Liver (tissue), 9 donors: ENCODE measurements around the gene SYT13. TPM values are rescaled to one million over a fixed set of nuclear protein-coding genes. Genes with fewer than 3 reads are reported as not detected.

Source experiments
- DNase-seq: peaks from one replicate; pipeline ENCODE4 v3.0.0-alpha.2; 2017; ENCODE audit warnings: low spot score
- H3K27ac ChIP-seq, 2 donors: one replicate each; pipeline ENCODE4 v1.7.0; 2013; ENCODE audit warnings: inconsistent platforms in 2 of 2, low read length in 2 of 2, control low read depth in 1 of 2, low read depth in 1 of 2, mild to moderate bottlenecking in 1 of 2
- H3K27me3 ChIP-seq, 4 donors: one replicate each; pipeline versions ENCODE4 v1.6.1 to v1.7.0; 2013; ENCODE audit warnings: low read length in 3 of 4, inconsistent platforms in 1 of 4, mild to moderate bottlenecking in 1 of 4, moderate library complexity in 1 of 4; ENCODE audit not compliant: control insufficient read depth in 4 of 4, insufficient read depth in 4 of 4
- H3K36me3 ChIP-seq, 4 donors: one replicate each; pipeline versions ENCODE4 v1.6.1 to v1.7.0; 2013; ENCODE audit warnings: low read length in 3 of 4, mild to moderate bottlenecking in 3 of 4, low read depth in 1 of 4, moderate library complexity in 1 of 4; ENCODE audit not compliant: control insufficient read depth in 4 of 4, insufficient read depth in 3 of 4
- H3K4me1 ChIP-seq, 4 donors: one replicate each; pipeline versions ENCODE4 v1.6.1 to v1.7.0; 2013; ENCODE audit warnings: low read length in 3 of 4, mild to moderate bottlenecking in 3 of 4, moderate library complexity in 1 of 4; ENCODE audit not compliant: control insufficient read depth in 4 of 4, insufficient read depth in 4 of 4
- H3K4me3 ChIP-seq, 3 donors: one replicate each; pipeline versions ENCODE4 v1.6.1 to v1.7.0; 2013; ENCODE audit warnings: low read length in 3 of 3, control low read depth in 1 of 3, low read depth in 1 of 3, mild to moderate bottlenecking in 1 of 3
- H3K9ac ChIP-seq, 2 donors: one replicate each; pipeline ENCODE4 v1.7.0; 2013; ENCODE audit warnings: low read length in 2 of 2, mild to moderate bottlenecking in 2 of 2, moderate library complexity in 2 of 2, control low read depth in 1 of 2, low read depth in 1 of 2
- H3K9me3 ChIP-seq, 4 donors: one replicate each; pipeline versions ENCODE4 v1.6.1 to v1.7.0; 2013; ENCODE audit warnings: low read length in 3 of 4; ENCODE audit not compliant: control insufficient read depth in 4 of 4
- ATF3 ChIP-seq: IDR thresholded peaks from 2 replicates; pipeline ENCODE4 v1.6.1; 2016; ENCODE audit warnings: antibody characterized with exemption
- CTCF ChIP-seq: fragments of 150-350 bp; IDR thresholded peaks from 2 replicates; pipeline ENCODE4 v1.5.1; 2017; ENCODE audit warnings: improper control_type of control experiment, low read depth, low read length; ENCODE audit not compliant: missing input control
- EGR1 ChIP-seq, 2 donors: IDR thresholded peaks; 2 replicates each; pipeline ENCODE4 v1.6.1; 2016 to 2018; ENCODE audit warnings: antibody characterized with exemption in 2 of 2, low read depth in 2 of 2
- FOXA1 ChIP-seq: IDR thresholded peaks from 2 replicates; pipeline ENCODE4 v1.6.1; 2016; ENCODE audit warnings: antibody characterized with exemption
- FOXA2 ChIP-seq: IDR thresholded peaks from 2 replicates; pipeline ENCODE4 v1.6.1; 2016; ENCODE audit warnings: antibody characterized with exemption
- GABPA ChIP-seq, 2 donors: IDR thresholded peaks in 1 of 2; conservative IDR thresholded peaks in 1 of 2; 2 replicates each; pipeline ENCODE4 v1.6.1; 2016; ENCODE audit warnings: antibody characterized with exemption in 2 of 2, mild to moderate bottlenecking in 1 of 2, moderate library complexity in 1 of 2
- HNF4A ChIP-seq, 2 donors: conservative IDR thresholded peaks; 2 replicates each; pipeline ENCODE4 v1.6.1; 2016; ENCODE audit warnings: antibody characterized with exemption in 2 of 2, mild to moderate bottlenecking in 2 of 2
- HNF4G ChIP-seq: IDR thresholded peaks from 2 replicates; pipeline ENCODE4 v1.6.1; 2016; ENCODE audit warnings: antibody characterized with exemption
- JUND ChIP-seq, 2 donors: IDR thresholded peaks; 2 replicates each; pipeline ENCODE4 v1.6.1; 2016; ENCODE audit warnings: antibody characterized with exemption in 2 of 2
- MAX ChIP-seq: IDR thresholded peaks from 2 replicates; pipeline ENCODE4 v1.6.1; 2016; ENCODE audit warnings: antibody characterized with exemption
- NR2F2 ChIP-seq: IDR thresholded peaks from 2 replicates; pipeline ENCODE4 v1.6.1; 2016; ENCODE audit warnings: antibody characterized with exemption
- RAD21 ChIP-seq, 2 donors: IDR thresholded peaks; 2 replicates each; pipeline ENCODE4 v1.6.1; 2016; ENCODE audit warnings: antibody characterized with exemption in 2 of 2, mild to moderate bottlenecking in 2 of 2
- REST ChIP-seq: IDR thresholded peaks from 2 replicates; pipeline ENCODE4 v1.6.1; 2016; ENCODE audit warnings: antibody characterized with exemption, mild to moderate bottlenecking
- RXRA ChIP-seq, 2 donors: IDR thresholded peaks; 2 replicates each; pipeline ENCODE4 v1.6.1; 2017 to 2018; ENCODE audit warnings: antibody characterized with exemption in 2 of 2, mild to moderate bottlenecking in 1 of 2
- SP1 ChIP-seq: IDR thresholded peaks from 2 replicates; pipeline ENCODE4 v1.6.1; 2018; ENCODE audit warnings: antibody characterized with exemption, mild to moderate bottlenecking
- TAF1 ChIP-seq: conservative IDR thresholded peaks from 2 replicates; pipeline ENCODE4 v1.6.1; 2016; ENCODE audit warnings: antibody characterized with exemption, mild to moderate bottlenecking
- YY1 ChIP-seq: IDR thresholded peaks from 2 replicates; pipeline ENCODE4 v1.6.1; 2016; ENCODE audit warnings: antibody characterized with exemption, mild to moderate bottlenecking
- ZBTB33 ChIP-seq: IDR thresholded peaks from 2 replicates; pipeline ENCODE4 v1.6.1; 2016; ENCODE audit warnings: antibody characterized with exemption
- WGBS: extraction: QIAGEN DNeasy Blood & Tissue Kit; methylation state at CpG from one replicate; pipeline ENCODE4 v1.1.7; 2013; 5-methylcytosine and 5-hydroxymethylcytosine counted together
- polyA plus RNA-seq, 2 donors: library from polyadenylated mRNA; stranded (reverse) in 1 of 2; unstranded in 1 of 2; fragments of 200-250 nt in 1 of 2; fragments of >200 nt in 1 of 2; fragmentation: Nextera tagmentation in 1 of 2; extraction: Ambion mirVana in 1 of 2; gene quantifications; one replicate each; pipeline versions ENCODE4 v1.2.1 to v1.2.3, GENCODE V29; 2013 to 2015
- total RNA-seq, 2 donors: library from RNA; depleted of rRNA; stranded (reverse); fragments of >200 nt; gene quantifications; one replicate each; pipeline ENCODE4 v1.2.3, GENCODE V29; 2014
- donor health status: healthy.
- donor health status: healthy.
- donor health status: healthy.
- donor health status: healthy.
- donor health status: healthy.

Gene SYT13
- total and polyA plus RNA-seq, 4 donors = 0.05 to 0.33 (median 0.14) TPM

GRCh38 chr11:45208135-45208534 lies 78.0 kb downstream of the SYT13 start:
- Histone ChIP-seq H3K27me3 (no peaks in the 10 kb centered on the region), H3K9ac (no peak overlapping the region), H3K9me3 (no peaks in the 10 kb centered on the region), H3K27ac (no peak overlapping the region), H3K4me1 (no peaks in the 10 kb centered on the region), H3K36me3 (peaks cover 0 to 10% (median 2%) of the 10 kb centered on the region in 4 donors), H3K4me3 (no peak overlapping the region)
- TF ChIP-seq RXRA (IDR thresholded peaks at IDR 0.05) = no peak
- TF ChIP-seq SP1 = no peak
- TF ChIP-seq FOXA1 = no peak
- no peak for TF ChIP-seq ZBTB33
- DNase-seq = no peak
- 83% methylated on average over 8 of the region's 8 CpGs for WGBS

GRCh38 chr11:45205978-45206377 lies 80.2 kb downstream of the SYT13 start:
- Histone ChIP-seq H3K9me3 (no peaks in the 10 kb centered on the region), H3K27ac (no peak overlapping the region), H3K27me3 (no peaks in the 10 kb centered on the region), H3K4me1 (no peaks in the 10 kb centered on the region), H3K9ac (no peak overlapping the region), H3K36me3 (peaks cover 0 to 8% (median 1%) of the 10 kb centered on the region in 4 donors), H3K4me3 (no peak overlapping the region)
- 84% methylated on average over 7 of the region's 7 CpGs for WGBS
- DNase-seq = no peak
- TF ChIP-seq REST = no peak
- TF ChIP-seq YY1 = no peak
- no peak for TF ChIP-seq SP1
- TF ChIP-seq HNF4A (conservative IDR thresholded peaks at IDR 0.05) = no peak
- TF ChIP-seq HNF4G = no peak
- no peak for TF ChIP-seq GABPA (IDR thresholded peaks at IDR 0.05 in 1 of 2, conservative IDR thresholded peaks at IDR 0.05 in 1 of 2)
- TF ChIP-seq MAX = no peak
- TF ChIP-seq NR2F2 = no peak
- TF ChIP-seq CTCF = no peak
- no peak for TF ChIP-seq RAD21 (IDR thresholded peaks at IDR 0.05)
- no peak for TF ChIP-seq EGR1 (IDR thresholded peaks at IDR 0.05; ENCODE audit: low read depth in 2 of 2)
- no peak for TF ChIP-seq RXRA (IDR thresholded peaks at IDR 0.05)
- no peak for TF ChIP-seq ZBTB33
- TF ChIP-seq FOXA1 = no peak
- TF ChIP-seq FOXA2 = no peak
- no peak for TF ChIP-seq JUND (IDR thresholded peaks at IDR 0.05)
- TF ChIP-seq TAF1 = no peak
- no peak for TF ChIP-seq ATF3
